GM12801 (cell line): ENCODE data around the gene MPP3.

Experiments used
- TF ChIP-seq, protein P1 (sequence below): IDR thresholded peaks from one replicate; pipeline ENCODE4 v1.5.1; 2011; ENCODE audit warnings: control low read depth; ENCODE audit not compliant: insufficient read length; ENCODE audit errors: extremely low read depth

Gene MPP3

DNA sequence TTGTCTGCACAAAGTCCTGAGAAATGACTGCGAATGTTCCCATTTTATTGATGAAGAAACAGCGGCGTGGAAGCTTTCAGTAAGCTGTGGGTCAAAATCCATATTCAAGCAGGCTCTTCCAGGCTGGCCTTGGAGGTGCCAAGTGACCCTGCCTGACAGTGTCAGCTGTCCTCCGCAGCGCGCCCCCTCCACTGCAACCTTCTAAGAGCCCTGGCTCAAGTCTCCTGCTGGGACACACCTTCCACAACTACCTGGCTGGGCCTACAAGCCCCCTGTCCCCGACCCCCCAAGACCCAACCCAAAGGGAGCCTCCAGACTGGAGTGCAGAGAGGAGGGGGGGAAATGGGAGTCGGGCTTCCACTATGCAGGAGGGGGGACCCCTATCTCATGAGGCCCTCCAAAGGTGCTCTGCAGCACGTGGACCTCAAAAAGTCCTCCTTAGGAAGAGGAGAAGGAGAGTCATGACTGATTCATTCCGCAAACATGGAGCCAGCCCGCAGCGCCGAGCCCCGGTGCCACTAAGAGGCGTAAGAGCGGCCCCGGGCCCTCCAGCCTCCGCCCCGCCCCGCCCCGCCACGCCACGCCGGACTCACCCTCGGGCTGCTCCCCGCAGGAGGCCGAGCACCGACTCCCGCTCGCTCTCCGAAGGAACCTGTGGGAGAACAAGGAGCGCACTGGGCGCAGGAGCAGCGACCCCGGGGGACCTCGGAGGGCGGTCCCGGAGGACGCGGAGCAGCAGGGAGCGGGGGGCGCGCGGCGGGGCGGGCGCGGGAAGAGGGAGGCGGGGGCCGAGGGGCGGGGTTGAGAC, 574 bp downstream of the MPP3 start:
- TF ChIP-seq, protein P1, sequence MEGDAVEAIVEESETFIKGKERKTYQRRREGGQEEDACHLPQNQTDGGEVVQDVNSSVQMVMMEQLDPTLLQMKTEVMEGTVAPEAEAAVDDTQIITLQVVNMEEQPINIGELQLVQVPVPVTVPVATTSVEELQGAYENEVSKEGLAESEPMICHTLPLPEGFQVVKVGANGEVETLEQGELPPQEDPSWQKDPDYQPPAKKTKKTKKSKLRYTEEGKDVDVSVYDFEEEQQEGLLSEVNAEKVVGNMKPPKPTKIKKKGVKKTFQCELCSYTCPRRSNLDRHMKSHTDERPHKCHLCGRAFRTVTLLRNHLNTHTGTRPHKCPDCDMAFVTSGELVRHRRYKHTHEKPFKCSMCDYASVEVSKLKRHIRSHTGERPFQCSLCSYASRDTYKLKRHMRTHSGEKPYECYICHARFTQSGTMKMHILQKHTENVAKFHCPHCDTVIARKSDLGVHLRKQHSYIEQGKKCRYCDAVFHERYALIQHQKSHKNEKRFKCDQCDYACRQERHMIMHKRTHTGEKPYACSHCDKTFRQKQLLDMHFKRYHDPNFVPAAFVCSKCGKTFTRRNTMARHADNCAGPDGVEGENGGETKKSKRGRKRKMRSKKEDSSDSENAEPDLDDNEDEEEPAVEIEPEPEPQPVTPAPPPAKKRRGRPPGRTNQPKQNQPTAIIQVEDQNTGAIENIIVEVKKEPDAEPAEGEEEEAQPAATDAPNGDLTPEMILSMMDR: no peak

DNA sequence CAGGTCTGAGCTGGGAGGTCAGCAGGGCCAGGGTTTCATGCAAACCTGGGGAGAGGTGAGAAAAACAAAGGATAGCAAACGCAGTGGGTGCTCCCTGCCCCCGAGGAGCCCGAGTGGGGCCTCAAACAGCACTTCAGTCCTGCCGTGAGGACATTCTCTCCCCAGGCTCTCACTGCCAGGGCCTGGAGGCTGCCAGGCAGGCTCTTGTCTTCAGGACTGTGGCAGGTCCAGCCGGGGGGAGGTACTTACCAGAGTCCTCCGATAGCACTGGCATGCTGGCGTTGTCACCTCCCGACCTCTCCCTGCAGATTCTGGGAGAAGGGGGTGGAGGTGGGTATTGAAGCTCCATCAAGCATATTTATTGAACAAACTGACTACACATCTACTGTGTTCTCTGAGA, 1.3 kb downstream of the MPP3 start:
- TF ChIP-seq, protein P1: no peak

DNA sequence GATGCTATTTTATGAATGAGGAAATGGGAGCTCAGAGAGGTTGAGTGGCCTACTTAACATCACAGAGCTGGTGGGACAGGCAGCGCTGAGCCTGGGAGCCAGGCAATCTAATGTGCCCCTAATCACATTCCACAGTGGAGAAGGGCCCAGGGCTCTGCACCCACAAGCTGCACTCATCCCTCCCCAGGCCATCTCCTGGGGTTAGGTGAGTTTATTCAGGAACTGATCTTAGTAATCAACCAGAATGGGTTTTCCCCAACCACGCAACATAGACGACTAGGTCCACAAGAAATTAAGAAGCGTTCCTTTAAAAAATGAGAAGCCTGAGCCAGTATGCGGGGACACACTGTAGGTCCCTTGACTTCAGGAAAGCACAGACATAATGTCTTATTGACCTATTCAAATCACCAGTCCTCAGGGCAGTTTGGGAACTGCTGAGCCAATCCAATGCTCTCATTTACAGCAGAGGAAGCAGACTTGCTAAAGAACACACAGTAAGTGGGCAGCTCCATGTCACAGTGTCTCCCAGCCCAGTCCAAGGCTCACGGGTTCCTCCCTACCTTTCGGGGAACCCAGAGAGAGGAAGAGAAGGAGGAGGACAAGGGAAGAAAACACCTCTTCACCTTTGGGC, 2.3 kb downstream of the MPP3 start:
- TF ChIP-seq, protein P1: no peak

DNA sequence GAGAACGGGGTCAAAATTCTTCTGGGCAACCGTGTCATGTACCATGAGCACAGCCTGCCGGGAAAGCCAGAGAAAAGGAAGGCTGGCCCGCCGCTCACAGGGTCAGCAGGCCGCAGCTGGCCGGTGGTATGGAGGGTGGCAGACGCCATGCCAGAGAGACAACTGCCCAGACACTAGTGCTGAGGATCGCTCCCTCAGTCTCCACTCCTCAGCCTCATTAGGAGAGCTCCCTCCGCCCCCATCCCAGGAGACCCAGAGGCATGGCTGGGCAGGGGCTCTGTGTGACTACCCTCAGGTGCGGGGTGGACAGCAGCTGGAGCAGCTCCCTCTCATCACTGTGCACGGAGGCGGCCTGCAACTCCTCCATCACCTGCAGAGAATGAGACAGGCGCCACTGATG, 3.2 kb downstream of the MPP3 start:
- TF ChIP-seq, protein P1: no peak

DNA sequence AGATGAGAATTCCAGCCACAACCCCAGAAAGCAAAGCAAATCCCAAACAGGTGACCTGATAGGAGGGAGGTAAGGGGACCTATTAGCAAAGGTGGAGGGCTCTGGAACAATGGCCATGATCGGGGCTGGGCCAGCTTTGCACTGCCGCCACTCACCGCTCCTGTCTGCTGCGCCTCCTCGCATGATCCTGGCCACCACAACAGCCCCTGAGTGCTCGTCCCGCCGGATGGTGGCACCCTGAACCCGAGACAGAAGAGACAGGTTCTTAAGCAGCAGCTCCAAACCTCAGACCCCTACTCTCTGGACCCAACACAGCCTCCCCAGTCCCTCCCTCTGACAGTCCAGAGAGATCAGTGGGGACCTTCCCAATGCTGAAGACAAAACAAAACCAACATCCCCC, 5.3 kb downstream of the MPP3 start:
- TF ChIP-seq, protein P1: no peak

DNA sequence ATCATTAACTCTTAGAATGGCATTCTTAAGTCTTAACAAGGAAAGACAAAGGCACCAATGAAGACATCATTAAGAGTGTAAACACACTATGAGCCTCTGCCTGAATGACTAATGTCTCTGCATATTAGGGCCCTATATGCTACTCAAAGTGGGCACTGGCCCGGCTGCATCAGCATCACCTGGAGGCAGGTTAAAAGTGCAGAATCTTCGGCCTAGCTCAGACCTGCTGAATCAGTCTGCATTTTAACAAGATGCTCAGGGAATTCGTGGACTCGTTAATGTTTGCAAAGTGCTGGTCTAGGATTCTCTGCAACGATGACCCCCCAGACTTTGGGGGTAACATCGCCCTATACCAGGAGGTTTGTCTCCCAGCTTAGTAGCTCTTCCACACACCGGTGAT, 6.7 kb downstream of the MPP3 start:
- TF ChIP-seq, protein P1: no peak

DNA sequence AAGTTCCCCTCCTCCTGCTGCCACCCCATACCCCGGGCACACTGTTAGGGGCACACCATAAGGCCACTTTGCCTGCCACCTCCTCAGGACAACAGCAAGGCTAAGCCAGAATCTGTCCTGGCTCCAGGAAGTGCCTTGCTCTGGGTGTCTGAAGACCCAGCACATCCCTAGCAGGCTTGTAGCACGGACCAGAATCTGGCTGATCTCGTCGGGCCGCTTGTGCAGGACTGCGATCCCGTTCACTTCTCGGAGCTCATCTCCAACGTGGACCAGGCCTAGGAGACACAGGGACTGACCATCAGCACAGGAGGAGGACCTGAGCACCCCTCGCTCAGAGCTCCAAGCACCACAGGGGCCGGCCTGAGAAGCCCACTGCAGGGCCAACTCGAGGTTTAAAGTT, 7.4 kb downstream of the MPP3 start:
- TF ChIP-seq, protein P1: no peak
